WI38 (cell line): ENCODE measurements around the gene PTK6.

Experiments used
- H3K4me3 ChIP-seq: 2 replicates; pipeline ENCODE4 v1.5.1; 2011; ENCODE audit warnings: low read depth, mild to moderate bottlenecking, control low read depth, low read length
- TF ChIP-seq, protein P1 (sequence below): IDR thresholded peaks from 2 replicates; pipeline ENCODE4 v1.5.1; 2012; ENCODE audit warnings: low read depth, mild to moderate bottlenecking, control low read depth, low read length

PTK6 gene

GRCh38 chr20:63490416-63490815 is 46.8 kb downstream of the PTK6 start:
- TF ChIP-seq, protein P1, sequence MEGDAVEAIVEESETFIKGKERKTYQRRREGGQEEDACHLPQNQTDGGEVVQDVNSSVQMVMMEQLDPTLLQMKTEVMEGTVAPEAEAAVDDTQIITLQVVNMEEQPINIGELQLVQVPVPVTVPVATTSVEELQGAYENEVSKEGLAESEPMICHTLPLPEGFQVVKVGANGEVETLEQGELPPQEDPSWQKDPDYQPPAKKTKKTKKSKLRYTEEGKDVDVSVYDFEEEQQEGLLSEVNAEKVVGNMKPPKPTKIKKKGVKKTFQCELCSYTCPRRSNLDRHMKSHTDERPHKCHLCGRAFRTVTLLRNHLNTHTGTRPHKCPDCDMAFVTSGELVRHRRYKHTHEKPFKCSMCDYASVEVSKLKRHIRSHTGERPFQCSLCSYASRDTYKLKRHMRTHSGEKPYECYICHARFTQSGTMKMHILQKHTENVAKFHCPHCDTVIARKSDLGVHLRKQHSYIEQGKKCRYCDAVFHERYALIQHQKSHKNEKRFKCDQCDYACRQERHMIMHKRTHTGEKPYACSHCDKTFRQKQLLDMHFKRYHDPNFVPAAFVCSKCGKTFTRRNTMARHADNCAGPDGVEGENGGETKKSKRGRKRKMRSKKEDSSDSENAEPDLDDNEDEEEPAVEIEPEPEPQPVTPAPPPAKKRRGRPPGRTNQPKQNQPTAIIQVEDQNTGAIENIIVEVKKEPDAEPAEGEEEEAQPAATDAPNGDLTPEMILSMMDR, result no peak
- no peak overlapping the region for H3K4me3 ChIP-seq

- no peak overlapping the region for H3K4me3 ChIP-seq
- TF ChIP-seq, protein P1, result no peak
Observed at GRCh38 chr20:63488315-63489251, 48.6 kb downstream of the PTK6 start.

- H3K4me3 ChIP-seq, result no peak overlapping the region
- TF ChIP-seq, protein P1, result no peak
Observed at GRCh38 chr20:63487781-63488241, 49.4 kb downstream of the PTK6 start.

DNA sequence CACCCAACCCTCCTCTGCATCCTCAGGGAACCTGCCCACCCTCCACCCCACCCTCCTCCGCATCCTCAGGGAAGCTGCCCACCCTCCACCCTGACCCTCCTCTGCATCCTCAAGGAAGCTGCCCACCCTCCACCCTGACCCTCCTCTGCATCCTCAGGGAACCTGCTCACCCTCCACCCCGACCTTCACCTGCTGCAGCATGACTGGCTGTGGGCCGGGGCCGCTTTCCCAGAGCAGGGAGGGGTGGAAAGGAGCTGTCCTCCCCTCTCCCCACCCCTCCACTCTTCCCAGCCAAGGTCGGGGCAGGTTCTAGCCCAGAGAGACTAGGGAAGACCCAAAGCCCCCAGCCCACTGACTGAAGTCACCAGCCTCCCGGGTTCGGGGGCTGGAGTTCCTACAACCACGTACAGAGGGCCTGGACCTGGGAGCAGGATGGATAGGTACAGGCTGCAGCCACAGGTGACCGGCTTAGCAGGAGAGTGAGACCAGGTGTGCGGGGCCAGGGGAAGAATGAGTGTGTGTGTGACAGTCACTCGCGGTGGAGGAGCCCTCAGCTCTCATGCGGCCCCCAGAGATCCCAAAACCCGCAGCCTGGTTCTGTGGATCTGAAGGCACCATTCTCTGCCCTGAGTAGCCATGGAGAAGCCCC is 49.9 kb downstream of the PTK6 start:
- no peak overlapping the region for H3K4me3 ChIP-seq
- TF ChIP-seq, protein P1, result no peak

- TF ChIP-seq, protein P1, result no peak
- no peak overlapping the region for H3K4me3 ChIP-seq
Observed at GRCh38 chr20:63486300-63486855, 50.8 kb downstream of the PTK6 start.

DNA sequence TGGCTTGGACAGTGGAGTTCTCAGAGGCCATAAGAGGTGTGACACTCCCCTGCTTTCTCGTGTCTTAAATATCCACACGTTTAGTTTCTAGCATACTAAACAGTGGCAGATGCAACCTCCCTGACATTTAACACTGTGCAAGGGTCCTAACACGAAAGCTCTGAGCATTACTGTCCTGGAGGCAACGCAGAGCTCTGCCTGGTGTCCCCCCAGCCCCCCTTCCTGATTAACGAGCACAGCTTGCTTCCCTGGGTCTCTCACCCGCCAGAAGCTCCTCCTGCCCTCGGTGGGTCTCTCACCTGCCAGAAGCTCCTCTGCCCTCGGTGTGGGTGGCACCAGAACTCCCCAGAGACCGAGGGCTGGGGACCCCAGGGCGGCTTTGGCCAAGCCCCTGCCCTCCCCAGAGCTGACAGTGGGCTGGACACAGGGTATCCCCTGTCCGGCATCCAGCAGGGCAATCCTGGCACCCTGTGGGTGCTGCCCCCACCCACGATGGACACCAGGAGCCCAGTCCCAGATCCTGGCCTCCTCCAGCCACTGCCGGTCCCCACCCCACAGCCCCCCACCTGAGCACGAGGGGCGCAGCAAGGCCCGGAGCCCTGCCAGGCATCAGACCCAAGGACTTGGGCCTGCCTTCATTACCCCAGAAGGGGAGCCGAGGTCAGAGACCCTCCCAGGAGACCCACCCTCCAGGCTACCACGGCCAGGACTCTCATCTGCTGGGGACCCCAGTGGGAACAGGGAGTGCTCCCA is 52.3 kb downstream of the PTK6 start:
- TF ChIP-seq, protein P1, result no peak

More for the DNA sequence above, 52.3 kb downstream of the PTK6 start:
- H3K4me3 ChIP-seq, result no peak overlapping the region
